DOHH2 (cell line): ENCODE measurements around the gene TOPBP1.

Experiments used
- CTCF ChIP-seq: fragments of 200-600 bp; sonication (generic); IDR thresholded peaks from one replicate; pipeline ENCODE4 v1.5.1; 2014; ENCODE audit warnings: antibody characterized with exemption, mild to moderate bottlenecking, low read depth, low read length; ENCODE audit not compliant: poor library complexity, severe bottlenecking
- EZH2phosphoT487 ChIP-seq: fragments of 200-600 bp; sonication (generic); IDR thresholded peaks from 2 replicates; pipeline ENCODE4 v1.6.1; 2017; ENCODE audit warnings: borderline replicate concordance, mild to moderate bottlenecking, antibody characterized with exemption, low read length, moderate library complexity, mixed read lengths

- TF ChIP-seq CTCF (no peak), EZH2phosphoT487 (no peak)
These were observed 36.2 kb upstream of the TOPBP1 start for GRCh38 chr3:133697960-133698359.
